Ishikawa (cell line): ENCODE data around the gene QPRT.

Experiments used
- CEBPB ChIP-seq: IDR thresholded peaks from 2 replicates; pipeline ENCODE4 v1.6.1; 2012
- NFIC ChIP-seq: IDR thresholded peaks from 2 replicates; pipeline ENCODE4 v1.6.1; 2012
- YY1 ChIP-seq: IDR thresholded peaks from 2 replicates; pipeline ENCODE4 v1.6.1; 2012; ENCODE audit warnings: low read depth
- TF ChIP-seq, protein P1 (sequence below): IDR thresholded peaks from 2 replicates; pipeline ENCODE4 v1.6.1; 2012; ENCODE audit warnings: low read depth, mild to moderate bottlenecking

DNA sequence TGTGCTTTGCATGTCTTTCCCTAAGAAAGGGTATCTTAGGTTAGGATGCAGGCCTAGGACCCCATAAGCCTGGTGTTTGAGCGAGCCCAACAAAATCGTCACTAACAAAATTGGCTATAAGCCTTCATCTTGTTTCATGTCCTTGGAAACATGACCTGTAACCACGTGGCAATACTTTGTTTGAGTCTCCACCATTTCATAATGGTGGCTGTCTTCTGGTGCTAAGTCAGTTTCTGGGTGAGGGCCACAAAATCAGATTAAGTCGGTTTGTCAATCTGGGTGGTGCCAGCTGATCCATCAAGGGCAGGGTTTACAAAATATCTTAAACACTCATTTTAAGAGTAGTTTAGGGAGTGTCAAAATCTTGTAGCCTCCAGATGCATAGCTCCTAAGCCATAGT, 33.8 kb downstream of the QPRT start:
- TF ChIP-seq, protein P1, sequence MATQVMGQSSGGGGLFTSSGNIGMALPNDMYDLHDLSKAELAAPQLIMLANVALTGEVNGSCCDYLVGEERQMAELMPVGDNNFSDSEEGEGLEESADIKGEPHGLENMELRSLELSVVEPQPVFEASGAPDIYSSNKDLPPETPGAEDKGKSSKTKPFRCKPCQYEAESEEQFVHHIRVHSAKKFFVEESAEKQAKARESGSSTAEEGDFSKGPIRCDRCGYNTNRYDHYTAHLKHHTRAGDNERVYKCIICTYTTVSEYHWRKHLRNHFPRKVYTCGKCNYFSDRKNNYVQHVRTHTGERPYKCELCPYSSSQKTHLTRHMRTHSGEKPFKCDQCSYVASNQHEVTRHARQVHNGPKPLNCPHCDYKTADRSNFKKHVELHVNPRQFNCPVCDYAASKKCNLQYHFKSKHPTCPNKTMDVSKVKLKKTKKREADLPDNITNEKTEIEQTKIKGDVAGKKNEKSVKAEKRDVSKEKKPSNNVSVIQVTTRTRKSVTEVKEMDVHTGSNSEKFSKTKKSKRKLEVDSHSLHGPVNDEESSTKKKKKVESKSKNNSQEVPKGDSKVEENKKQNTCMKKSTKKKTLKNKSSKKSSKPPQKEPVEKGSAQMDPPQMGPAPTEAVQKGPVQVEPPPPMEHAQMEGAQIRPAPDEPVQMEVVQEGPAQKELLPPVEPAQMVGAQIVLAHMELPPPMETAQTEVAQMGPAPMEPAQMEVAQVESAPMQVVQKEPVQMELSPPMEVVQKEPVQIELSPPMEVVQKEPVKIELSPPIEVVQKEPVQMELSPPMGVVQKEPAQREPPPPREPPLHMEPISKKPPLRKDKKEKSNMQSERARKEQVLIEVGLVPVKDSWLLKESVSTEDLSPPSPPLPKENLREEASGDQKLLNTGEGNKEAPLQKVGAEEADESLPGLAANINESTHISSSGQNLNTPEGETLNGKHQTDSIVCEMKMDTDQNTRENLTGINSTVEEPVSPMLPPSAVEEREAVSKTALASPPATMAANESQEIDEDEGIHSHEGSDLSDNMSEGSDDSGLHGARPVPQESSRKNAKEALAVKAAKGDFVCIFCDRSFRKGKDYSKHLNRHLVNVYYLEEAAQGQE, result no peak
- no peak for TF ChIP-seq NFIC
- no peak for TF ChIP-seq CEBPB
- TF ChIP-seq YY1, result no peak
